EL (cell line): Measurements from ENCODE around the gene STAT3.
"Not testable (repeated sequence)": the region's sequence is repeated elsewhere in the genome, so short reads cannot be mapped to it uniquely, and the experiment has no call there.

Experiments used
- DNase-seq: peaks from one replicate; pipeline ENCODE4 v3.0.0-alpha.2; 2016

The STAT3 gene

DNA sequence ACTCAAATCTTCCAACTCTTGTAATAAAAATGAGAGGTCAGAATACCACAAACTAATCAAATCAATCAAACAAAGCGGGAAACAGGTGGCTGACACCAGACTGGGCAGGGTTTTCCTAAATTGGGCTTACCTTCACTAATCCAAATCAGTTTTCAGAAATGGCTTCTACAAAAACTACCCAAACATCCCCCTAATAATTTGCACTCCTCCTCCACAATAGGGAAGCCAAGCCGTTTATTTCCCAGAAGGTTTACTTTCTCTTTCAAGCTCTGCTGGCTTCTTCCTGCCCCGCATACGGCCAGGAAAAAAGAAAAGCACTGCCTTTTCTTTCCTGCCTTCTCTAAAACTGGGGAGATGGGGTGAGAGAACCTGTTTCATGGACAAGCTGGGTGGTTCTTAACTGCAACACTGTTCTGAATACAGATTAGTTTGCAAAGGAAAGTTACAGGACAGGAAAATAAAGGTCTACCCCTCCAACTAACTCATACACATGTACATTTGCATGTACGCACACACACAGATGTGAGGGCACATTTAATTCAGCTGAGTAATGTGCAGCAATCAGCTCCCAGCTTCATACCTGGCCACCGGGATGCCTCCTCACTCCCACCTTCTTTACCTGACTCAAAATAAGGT, 9.2 kb downstream of the STAT3 start:
- DNase-seq: no peak

GRCh38 chr17:42378359-42378958, 9.8 kb downstream of the STAT3 start:
- no peak for DNase-seq

- DNase-seq: no peak
Observed at GRCh38 chr17:42373896-42374295, 14.3 kb downstream of the STAT3 start.

DNA sequence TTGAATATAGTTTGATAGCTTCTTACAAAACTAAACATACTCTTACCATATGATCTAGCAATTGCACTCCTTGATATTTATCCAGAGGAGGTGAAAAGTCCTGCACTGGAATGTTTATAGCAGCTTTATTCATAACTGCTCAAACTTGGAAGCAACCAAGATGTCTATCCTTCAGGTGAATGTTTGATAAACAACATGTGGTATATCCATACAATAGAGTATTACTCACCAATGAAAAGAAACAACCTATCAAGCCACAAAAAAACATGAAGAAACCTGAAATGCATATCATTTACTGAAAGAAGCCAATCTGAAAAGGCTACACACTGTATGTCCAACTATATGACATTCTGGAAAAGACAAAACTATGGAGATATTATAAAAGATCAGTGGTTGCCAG, 16.1 kb downstream of the STAT3 start:
- DNase-seq: no peak

- not testable (repeated sequence) for DNase-seq
Observed at GRCh38 chr17:42368797-42369561, 19.3 kb downstream of the STAT3 start.

DNA sequence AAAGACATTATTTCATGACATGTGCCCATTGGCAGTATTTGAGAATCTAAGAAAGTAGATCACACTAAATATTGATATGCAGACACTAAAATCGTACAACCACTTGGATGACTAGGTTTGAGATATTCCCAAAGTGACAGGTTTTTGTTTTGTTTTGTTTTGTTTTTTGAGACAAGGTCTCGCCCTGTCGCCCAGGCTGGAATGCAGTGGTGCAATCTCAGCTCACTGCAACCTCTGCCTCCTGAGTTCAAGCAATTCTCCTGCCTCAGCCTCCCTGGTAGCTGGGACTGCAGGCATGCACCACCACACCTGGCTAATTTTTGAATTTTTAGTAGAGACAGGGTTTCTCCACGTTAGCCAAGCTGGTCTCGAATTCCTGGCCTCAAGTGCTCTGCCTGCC, 19.9 kb downstream of the STAT3 start:
- not testable (repeated sequence) for DNase-seq

- DNase-seq: not testable (repeated sequence)
Observed at GRCh38 chr17:42366176-42367023, 21.8 kb downstream of the STAT3 start.

GRCh38 chr17:42365136-42365535, 23.1 kb downstream of the STAT3 start:
- DNase-seq: peak; percentile 79

- DNase-seq: peak; percentile 52
Observed at GRCh38 chr17:42363767-42364585, 24.3 kb downstream of the STAT3 start.

DNA sequence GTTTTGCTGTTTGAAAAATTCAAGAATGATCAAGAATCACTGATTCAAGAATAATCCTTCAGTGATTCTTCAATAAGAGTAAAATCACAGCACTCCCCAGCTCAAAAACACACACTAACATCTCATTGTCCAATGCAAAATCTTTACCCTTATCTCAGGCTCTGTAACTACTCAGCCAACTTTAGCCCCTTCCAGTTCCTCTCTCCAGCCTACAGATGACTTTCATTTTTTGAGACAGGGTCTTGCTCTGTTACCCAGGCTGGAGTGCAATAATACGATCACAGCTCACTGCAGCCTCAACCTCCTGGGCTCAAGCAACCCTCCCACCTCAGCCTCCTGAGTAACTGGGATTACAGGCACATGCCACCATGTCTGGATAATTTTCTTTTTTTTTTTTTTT, 25.0 kb downstream of the STAT3 start:
- no peak for DNase-seq

- DNase-seq: peak; percentile 44
Observed at GRCh38 chr17:42362245-42362961, 25.8 kb downstream of the STAT3 start.

GRCh38 chr17:42361781-42362186, 26.5 kb downstream of the STAT3 start:
- DNase-seq: no peak

DNA sequence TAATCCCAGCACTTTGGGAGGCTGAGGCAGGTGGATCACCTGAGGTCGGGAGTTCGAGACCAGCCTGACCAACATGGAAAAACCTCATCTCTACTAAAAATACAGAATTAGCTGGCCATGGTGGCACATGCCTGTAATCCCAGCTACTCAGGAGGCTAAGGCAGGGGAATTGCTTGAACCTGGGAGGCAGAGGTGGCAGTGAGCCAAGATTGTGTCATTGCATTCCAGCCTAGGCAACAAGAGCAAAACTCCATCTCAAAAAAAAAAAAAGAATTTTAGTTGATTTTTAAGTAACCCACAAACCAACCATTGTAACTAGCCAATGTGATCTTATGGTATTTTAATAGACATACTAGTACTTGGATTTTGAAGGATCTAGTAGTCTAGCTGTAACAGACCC, 27.9 kb downstream of the STAT3 start:
- DNase-seq: peak; percentile 58

DNA sequence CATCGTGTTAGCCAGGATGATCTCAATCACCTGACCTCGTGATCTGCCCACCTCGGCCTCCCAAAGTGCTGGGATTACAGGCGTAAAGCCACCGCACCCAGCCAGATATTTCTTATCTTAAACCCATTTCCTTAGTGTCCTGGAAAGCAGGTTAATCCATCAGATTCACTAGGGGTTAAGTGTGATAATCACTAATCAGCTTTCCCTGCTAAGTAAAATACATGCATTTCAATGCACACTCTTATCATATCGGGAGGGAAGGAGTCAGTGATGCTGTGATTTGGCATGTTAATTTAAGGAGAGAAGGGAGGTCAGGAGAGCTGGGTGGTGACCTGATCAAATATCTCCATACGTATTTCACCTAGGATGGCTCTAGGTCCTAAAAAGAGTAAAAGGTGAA, 29.1 kb downstream of the STAT3 start:
- DNase-seq: no peak

GRCh38 chr17:42358434-42358833, 29.8 kb downstream of the STAT3 start:
- no peak for DNase-seq

GRCh38 chr17:42354956-42355843, 33.0 kb downstream of the STAT3 start:
- DNase-seq: peak; percentile 29

- DNase-seq: no peak
Observed at GRCh38 chr17:42348104-42348503, 40.1 kb downstream of the STAT3 start.

- DNase-seq: no peak
Observed at GRCh38 chr17:42347606-42348005, 40.6 kb downstream of the STAT3 start.

DNA sequence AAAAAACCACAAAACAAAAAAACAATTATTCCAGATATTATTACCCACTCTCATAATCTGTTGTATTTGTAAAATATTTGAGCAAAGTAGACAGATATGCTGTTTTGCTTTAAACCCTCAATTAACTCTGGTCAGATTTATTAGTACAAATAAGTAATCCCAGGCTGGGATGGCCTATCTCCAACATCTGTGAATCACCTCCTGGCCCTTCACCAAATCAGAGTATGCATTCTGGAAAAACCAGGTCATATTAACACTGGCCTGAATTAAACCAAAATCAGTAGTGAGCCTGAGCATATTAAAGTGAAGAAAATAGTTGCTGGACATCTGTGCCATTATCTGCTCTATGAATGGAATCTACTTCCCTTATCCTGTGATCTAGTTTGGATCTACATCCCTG, 41.0 kb downstream of the STAT3 start:
- peak; percentile 89 for DNase-seq

GRCh38 chr17:42346481-42346880, 41.8 kb downstream of the STAT3 start:
- DNase-seq: no peak
